Measurements from ENCODE around the gene FIBCD1. TPM values are rescaled to one million over a fixed set of nuclear protein-coding genes. Genes with fewer than 3 reads are reported as not detected.

FIBCD1 gene
- total RNA-seq, 6 experiments from 2014 or later = not detected

- intact Hi-C loops (cut with DNase I) = loop anchor here in 1 of 2 donors (10.0 kb wide), 1 partner anchor 146 kb away; no protein-coding TSS in a partner anchor
- Histone ChIP-seq H3K9me3 (no peaks in the 10 kb centered on the region), H3K4me1 (no peaks in the 10 kb centered on the region), H3K27me3 (no peaks in the 10 kb centered on the region), H3K4me3 (no peak overlapping the region), H3K36me3 (no peaks in the 10 kb centered on the region), H3K27ac (no peak overlapping the region)
- TF ChIP-seq POLR2A (IDR thresholded peaks at IDR 0.05) (no peak), CTCF (IDR thresholded peaks at IDR 0.05) (no peak)
- no peak for ATAC-seq
- no peak for DNase-seq
- WGBS (ENCODE audit: insufficient coverage, low coverage, low lambda C conversion rate, missing lambda C conversion rate) = no CpG with 5 or more reads among the region's 4 CpGs
Measured at GRCh38 chr9:130898552-130898852, 40.5 kb downstream of the FIBCD1 start.

- Histone ChIP-seq H3K27me3 (no peaks in the 10 kb centered on the region), H3K4me3 (no peak overlapping the region), H3K4me1 (no peaks in the 10 kb centered on the region), H3K9me3 (no peaks in the 10 kb centered on the region), H3K27ac (no peak overlapping the region), H3K36me3 (no peaks in the 10 kb centered on the region)
- intact Hi-C loops (cut with DNase I) = loop anchor here in 1 of 2 donors (10.0 kb wide), 1 partner anchor 147 kb away; no protein-coding TSS in a partner anchor
- DNase-seq (no peak), ATAC-seq (no peak)
- 60% methylated on average over 1 of the region's 29 CpGs for WGBS (ENCODE audit: insufficient coverage, low coverage, low lambda C conversion rate, missing lambda C conversion rate)
- TF ChIP-seq CTCF (IDR thresholded peaks at IDR 0.05) = no peak
- no peak for TF ChIP-seq POLR2A (IDR thresholded peaks at IDR 0.05)
Measured at GRCh38 chr9:130897848-130898551, 41.0 kb downstream of the FIBCD1 start.

GRCh38 chr9:130897105-130897751, 41.8 kb downstream of the FIBCD1 start:
- Histone ChIP-seq H3K27ac (no peak overlapping the region), H3K36me3 (no peaks in the 10 kb centered on the region), H3K27me3 (no peaks in the 10 kb centered on the region), H3K9me3 (no peaks in the 10 kb centered on the region), H3K4me1 (no peaks in the 10 kb centered on the region), H3K4me3 (no peak overlapping the region)
- WGBS (ENCODE audit: insufficient coverage, low coverage, low lambda C conversion rate, missing lambda C conversion rate) = 59% methylated on average over 6 of the region's 16 CpGs
- intact Hi-C loops (cut with DNase I) = loop anchor here in 1 of 2 donors (10.0 kb wide), 1 partner anchor 148 kb away; no protein-coding TSS in a partner anchor
- TF ChIP-seq CTCF (IDR thresholded peaks at IDR 0.05) (no peak), POLR2A (IDR thresholded peaks at IDR 0.05) (no peak)
- ATAC-seq (no peak), DNase-seq (no peak)

GRCh38 chr9:130896233-130897014, 42.6 kb downstream of the FIBCD1 start, which contains the start of gene QRFP:
TSS of gene QRFP (minus strand) at chr9:130896812. CDS start at chr9:130893838, 2,974 bp downstream.
- ATAC-seq = no peak
- TF ChIP-seq CTCF (IDR thresholded peaks at IDR 0.05) = no peak
- no peak for TF ChIP-seq POLR2A (IDR thresholded peaks at IDR 0.05)
- Histone ChIP-seq H3K27ac (no peak within 1 kb of the TSS), H3K27me3 (no peaks in the 10 kb centered on the region), H3K4me3 (no peak within 1 kb of the TSS), H3K9me3 (no peaks in the 10 kb centered on the region), H3K36me3 (no peaks in the 10 kb centered on the region), H3K4me1 (no peaks in the 10 kb centered on the region)
- intact Hi-C loops (cut with DNase I) = loop anchor here in 1 of 2 donors (10.0 kb wide), 1 partner anchor 148 kb away; no protein-coding TSS in a partner anchor
- DNase-seq = no peak
- 80% methylated on average over 3 of the region's 27 CpGs for WGBS (ENCODE audit: insufficient coverage, low coverage, low lambda C conversion rate, missing lambda C conversion rate)
